Measurements from ENCODE around the gene HTRA1.

The HTRA1 gene

GRCh38 chr10:122481296-122482056 lies 20.1 kb downstream of the HTRA1 start:
- no peaks in the 10 kb centered on the region for H3K27me3 ChIP-seq (ENCODE audit: insufficient read depth, low read length, poor library complexity, severe bottlenecking)

DNA sequence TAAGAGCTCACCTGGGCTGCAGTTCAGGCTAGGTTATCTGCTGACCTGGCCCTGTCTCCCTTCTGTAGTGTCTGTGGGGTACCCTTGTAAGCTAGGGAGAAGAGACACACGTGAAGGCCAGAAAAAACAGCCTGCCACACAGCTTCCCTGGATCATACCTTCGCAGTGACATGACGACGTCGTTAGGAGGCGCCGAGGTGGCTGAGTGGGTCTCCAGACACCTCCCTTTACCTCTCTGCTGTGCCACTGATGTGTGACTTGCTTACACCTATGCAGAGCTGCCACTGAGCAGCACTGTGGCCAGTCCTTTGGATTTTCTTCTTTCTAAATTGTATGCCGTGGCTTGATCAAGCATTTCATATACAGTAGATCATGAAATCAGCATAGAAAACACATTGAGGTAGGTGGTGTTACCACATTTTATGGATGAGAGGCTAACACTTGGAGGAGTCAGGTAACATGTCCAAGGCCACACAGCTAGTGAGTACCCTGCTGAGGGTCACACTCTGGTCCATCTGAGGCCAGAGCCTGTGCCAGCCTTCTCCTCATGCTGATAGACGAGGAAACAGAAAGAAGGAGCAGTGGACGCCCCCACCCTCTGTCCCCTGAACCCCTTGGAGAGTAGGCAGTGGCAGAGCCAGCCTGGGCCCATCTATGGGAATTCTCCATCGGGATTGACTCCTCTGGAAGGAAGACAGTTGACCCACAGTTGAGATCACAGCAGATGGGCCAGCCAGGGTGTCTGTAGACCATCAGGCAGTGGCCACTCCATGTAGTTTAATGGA lies 23.1 kb downstream of the HTRA1 start:
- Histone ChIP-seq H3K9me2 (replicated peaks; ENCODE audit: low read depth, low read length) (no peaks in the 10 kb centered on the region), H3K4me1 (ENCODE audit: insufficient read depth, low read length, poor library complexity, severe bottlenecking) (no peaks in the 10 kb centered on the region), H3K36me3 (ENCODE audit: insufficient read depth, low read length) (no peaks in the 10 kb centered on the region), H2AFZ (ENCODE audit: low read length) (no peak overlapping the region), H3K79me2 (ENCODE audit: insufficient read depth, low read length) (no peaks in the 10 kb centered on the region), H3K4me2 (ENCODE audit: low read depth, low read length, poor library complexity, severe bottlenecking) (no peak overlapping the region), H3F3A (ENCODE audit: low read depth) (no peaks in the 10 kb centered on the region), H3K9me3 (ENCODE audit: insufficient read depth, low read depth, low read length) (peaks cover 2% of the 10 kb centered on the region; the same call in 1 of the 2 replicates), H3K27me3 (ENCODE audit: insufficient read depth, low read length, poor library complexity, severe bottlenecking) (no peaks in the 10 kb centered on the region), H4K20me1 (ENCODE audit: insufficient read depth, low read length, poor library complexity, severe bottlenecking) (no peaks in the 10 kb centered on the region), H3K4me3 (ENCODE audit: low read length, poor library complexity, severe bottlenecking) (no peak overlapping the region), H3K9ac (ENCODE audit: low read depth, low read length, poor library complexity, severe bottlenecking) (no peak overlapping the region)
- TF ChIP-seq CTCF (conservative IDR thresholded peaks at IDR 0.05; ENCODE audit: low read length) (no peak), EZH2phosphoT487 (IDR thresholded peaks at IDR 0.05; ENCODE audit: borderline replicate concordance) (no peak)

More at GRCh38 chr10:122481296-122482056, 20.1 kb downstream of the HTRA1 start:
- Histone ChIP-seq H3K9ac (ENCODE audit: low read depth, low read length, poor library complexity, severe bottlenecking) (no peak overlapping the region), H3K9me2 (replicated peaks; ENCODE audit: low read depth, low read length) (no peaks in the 10 kb centered on the region), H4K20me1 (ENCODE audit: insufficient read depth, low read length, poor library complexity, severe bottlenecking) (no peaks in the 10 kb centered on the region), H3K79me2 (ENCODE audit: insufficient read depth, low read length) (no peaks in the 10 kb centered on the region), H3F3A (ENCODE audit: low read depth) (no peaks in the 10 kb centered on the region), H3K36me3 (ENCODE audit: insufficient read depth, low read length) (no peaks in the 10 kb centered on the region), H2AFZ (ENCODE audit: low read length) (no peak overlapping the region), H3K4me2 (ENCODE audit: low read depth, low read length, poor library complexity, severe bottlenecking) (no peak overlapping the region), H3K4me1 (ENCODE audit: insufficient read depth, low read length, poor library complexity, severe bottlenecking) (no peaks in the 10 kb centered on the region), H3K9me3 (ENCODE audit: insufficient read depth, low read depth, low read length) (peaks cover 2% of the 10 kb centered on the region; the same call in 1 of the 2 replicates), H3K4me3 (ENCODE audit: low read length, poor library complexity, severe bottlenecking) (no peak overlapping the region)
- no peak for TF ChIP-seq CTCF (conservative IDR thresholded peaks at IDR 0.05; ENCODE audit: low read length)
- TF ChIP-seq EZH2phosphoT487 (IDR thresholded peaks at IDR 0.05; ENCODE audit: borderline replicate concordance), result no peak

GRCh38 chr10:122485670-122486069 lies 24.3 kb downstream of the HTRA1 start:
- Histone ChIP-seq H3K9ac (ENCODE audit: low read depth, low read length, poor library complexity, severe bottlenecking) (no peak overlapping the region), H3K27me3 (ENCODE audit: insufficient read depth, low read length, poor library complexity, severe bottlenecking) (no peaks in the 10 kb centered on the region), H3F3A (ENCODE audit: low read depth) (no peaks in the 10 kb centered on the region), H3K9me2 (replicated peaks; ENCODE audit: low read depth, low read length) (no peaks in the 10 kb centered on the region), H4K20me1 (ENCODE audit: insufficient read depth, low read length, poor library complexity, severe bottlenecking) (no peaks in the 10 kb centered on the region), H3K36me3 (ENCODE audit: insufficient read depth, low read length) (no peaks in the 10 kb centered on the region), H3K79me2 (ENCODE audit: insufficient read depth, low read length) (no peaks in the 10 kb centered on the region), H3K4me3 (ENCODE audit: low read length, poor library complexity, severe bottlenecking) (no peak overlapping the region), H3K4me2 (ENCODE audit: low read depth, low read length, poor library complexity, severe bottlenecking) (no peak overlapping the region), H3K4me1 (ENCODE audit: insufficient read depth, low read length, poor library complexity, severe bottlenecking) (no peaks in the 10 kb centered on the region), H3K9me3 (ENCODE audit: insufficient read depth, low read depth, low read length) (peaks cover 2% of the 10 kb centered on the region; the same call in 1 of the 2 replicates), H2AFZ (ENCODE audit: low read length) (no peak overlapping the region)
- TF ChIP-seq CTCF (conservative IDR thresholded peaks at IDR 0.05; ENCODE audit: low read length), result no peak
- no peak for TF ChIP-seq EZH2phosphoT487 (IDR thresholded peaks at IDR 0.05; ENCODE audit: borderline replicate concordance)

All from Loucy (cell line).